Fibroblast of the aortic adventitia (primary cell): Measurements from ENCODE around the gene TENT5C. TPM values are rescaled to one million over a fixed set of nuclear protein-coding genes. Genes with fewer than 3 reads are reported as not detected.

Experiments
- DNase-seq: peaks from one replicate; pipeline ENCODE4 v3.0.0-alpha.2; 2010; ENCODE audit warnings: low read depth
- H3K4me3 ChIP-seq: 2 replicates; pipeline ENCODE4 v1.5.1; 2011; ENCODE audit warnings: low read depth, mild to moderate bottlenecking, control low read depth, low read length, moderate library complexity
- CTCF ChIP-seq: IDR thresholded peaks from 2 replicates; pipeline ENCODE4 v1.5.1; 2011; ENCODE audit warnings: mild to moderate bottlenecking, low read length, control low read depth, inconsistent platforms; ENCODE audit not compliant: insufficient read depth
- total RNA-seq: library from RNA; depleted of rRNA; stranded (reverse); fragments of >200 nt; gene quantifications from 2 replicates; pipeline ENCODE4 v1.2.3, GENCODE V29; 2012; ENCODE audit warnings: low replicate concordance

Gene TENT5C
- total RNA-seq, 1 donor = 0.45 TPM

DNA sequence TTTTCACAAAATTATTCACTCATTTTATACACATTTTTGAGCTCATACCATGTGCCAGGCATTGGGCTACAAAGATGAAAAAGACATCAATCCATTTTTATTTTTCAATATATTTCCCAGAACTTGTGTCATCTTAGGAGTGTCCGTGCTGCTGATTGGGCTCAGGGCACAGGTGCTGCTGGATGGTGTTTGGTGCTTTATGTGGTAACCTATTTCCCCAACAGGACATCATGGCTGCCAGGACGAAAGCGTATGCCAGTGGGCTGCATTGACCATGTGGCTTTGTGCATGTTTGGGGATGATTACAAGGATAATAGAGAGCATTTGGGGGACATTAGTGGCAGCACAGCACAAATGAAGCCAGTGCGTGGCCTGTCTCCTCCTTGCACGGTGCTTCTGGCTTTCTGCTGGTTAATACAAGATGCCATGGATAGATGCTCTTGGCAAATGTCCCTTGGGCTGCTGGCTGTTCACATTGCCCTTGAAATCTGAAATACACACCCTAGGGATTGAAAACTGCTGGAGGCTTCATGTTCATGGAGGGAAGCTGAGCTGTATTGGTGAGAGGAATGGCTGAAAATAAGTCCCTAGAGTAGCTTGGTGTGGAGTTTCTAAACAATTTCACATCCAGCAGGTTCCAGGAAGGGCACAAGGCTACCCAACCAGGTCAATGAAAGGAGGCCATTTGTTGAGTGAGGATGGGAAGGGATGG, 52.3 kb downstream of the TENT5C start:
- DNase-seq = no peak
- no peak for TF ChIP-seq CTCF
- H3K4me3 ChIP-seq = no peak overlapping the region

DNA sequence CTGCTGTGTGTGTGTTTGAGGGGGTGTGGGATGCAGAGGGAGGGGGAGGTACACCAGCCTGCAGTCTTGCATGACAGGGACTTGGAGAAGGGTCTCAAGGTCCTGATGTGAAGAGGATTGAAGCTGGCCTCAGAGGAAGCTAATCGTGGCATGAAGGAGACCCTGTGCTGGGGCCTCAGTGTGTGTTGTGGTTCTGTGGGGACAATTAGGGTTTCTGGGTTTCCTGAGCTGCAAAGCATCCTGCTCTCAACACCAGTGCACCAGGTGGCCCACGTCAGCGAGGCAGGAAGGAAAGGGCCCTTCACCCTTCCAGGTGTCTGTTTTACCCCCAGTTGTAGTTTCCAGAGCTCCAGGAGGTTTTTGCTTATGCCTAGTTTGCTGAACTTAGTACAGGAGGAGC, 52.8 kb downstream of the TENT5C start:
- TF ChIP-seq CTCF = no peak

DNA sequence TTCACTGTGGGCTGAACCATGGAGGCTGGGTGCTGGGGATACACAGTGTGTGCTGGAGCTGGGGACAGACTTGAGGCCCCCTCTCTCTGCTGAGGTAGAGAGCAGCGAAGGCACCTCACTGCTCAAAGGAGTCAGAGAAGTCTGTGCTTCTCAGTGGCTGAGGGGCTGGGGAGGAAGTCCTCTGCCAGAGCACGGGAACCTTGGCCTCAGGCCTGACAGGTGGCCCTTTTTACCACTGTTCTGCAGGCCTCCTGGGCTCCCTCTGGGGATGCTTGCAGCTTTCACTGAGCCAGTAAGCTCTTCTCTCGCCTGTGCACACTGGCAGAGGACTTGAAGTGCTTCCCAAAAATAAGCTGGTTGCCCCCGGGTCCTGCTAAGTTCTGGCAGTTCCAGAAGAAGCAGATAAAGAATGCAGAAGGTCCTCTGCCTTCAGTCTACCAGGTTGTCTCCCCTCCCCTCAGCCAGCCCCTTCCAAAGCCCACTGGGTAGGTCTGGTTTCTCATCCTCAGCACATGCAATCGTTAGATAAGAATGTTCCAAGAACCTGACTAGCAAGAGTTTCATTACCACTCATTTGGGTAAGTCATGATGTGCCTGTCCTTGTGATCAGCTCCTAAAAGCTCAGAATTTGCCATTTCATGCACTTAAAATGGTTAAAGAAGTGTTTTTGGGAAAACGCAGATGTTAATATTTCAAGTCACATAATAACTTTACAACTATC, 53.9 kb downstream of the TENT5C start:
- no peak for TF ChIP-seq CTCF
- no peak overlapping the region for H3K4me3 ChIP-seq
- DNase-seq = no peak

More for the DNA sequence above, 52.8 kb downstream of the TENT5C start:
- no peak for DNase-seq
- H3K4me3 ChIP-seq = no peak overlapping the region

- DNase-seq = no peak
- no peak for TF ChIP-seq CTCF
- no peak overlapping the region for H3K4me3 ChIP-seq
Measured at GRCh38 chr1:117660271-117660965, 54.6 kb downstream of the TENT5C start.

GRCh38 chr1:117661027-117661426, 55.2 kb downstream of the TENT5C start:
- DNase-seq = no peak
- TF ChIP-seq CTCF = no peak
- H3K4me3 ChIP-seq = no peak overlapping the region

DNA sequence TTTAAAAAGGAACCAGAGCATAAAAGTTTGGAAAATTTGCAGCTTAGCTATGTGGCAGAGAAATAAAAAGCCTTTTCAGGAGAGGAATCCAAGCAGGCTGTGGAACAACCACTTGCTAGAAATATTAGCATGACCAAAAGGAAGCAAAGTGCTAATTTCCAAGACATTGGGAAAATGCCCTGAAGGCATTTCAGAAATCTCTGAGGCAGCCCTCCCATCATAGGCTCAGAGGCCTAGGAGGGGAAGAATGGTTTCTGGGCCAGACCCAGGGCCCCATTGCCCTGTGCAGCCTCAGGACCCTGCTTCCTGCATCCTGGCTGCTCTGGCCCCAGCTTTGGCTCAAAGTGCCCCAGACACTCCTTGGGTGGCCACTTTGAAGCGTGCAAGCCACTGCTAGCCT, 56.8 kb downstream of the TENT5C start:
- TF ChIP-seq CTCF = no peak
- no peak for DNase-seq
- H3K4me3 ChIP-seq = no peak overlapping the region
